MM.1S (cell line): ENCODE measurements around the gene GTF3C5.
A peak's percentile ranks its signal among the peaks of the same experiment; 100 is the strongest.
"Not testable (repeated sequence)": the region's sequence is repeated elsewhere in the genome, so short reads cannot be mapped to it uniquely, and the experiment has no call there.

Experiments
- DNase-seq: peaks from one replicate; pipeline ENCODE4 v3.0.0-alpha.2; 2015
- H2AFZ ChIP-seq: fragments of 300-600 bp; sonication (generic); 2 replicates; pipeline ENCODE4 v1.6.0; 2016; ENCODE audit warnings: antibody characterized with exemption, low read length
- H3F3A ChIP-seq: fragments of 300-600 bp; sonication (generic); 2 replicates; pipeline ENCODE4 v1.6.1; 2016; ENCODE audit warnings: mild to moderate bottlenecking, antibody characterized with exemption, low read length, moderate library complexity, mixed read lengths; ENCODE audit not compliant: insufficient read depth
- H3K27ac ChIP-seq: fragments of 300-600 bp; sonication (generic); 2 replicates; pipeline ENCODE4 v1.5.1; 2016; ENCODE audit warnings: mild to moderate bottlenecking, low read length
- H3K27me3 ChIP-seq: fragments of 300-600 bp; sonication (generic); replicated peaks from 2 replicates; pipeline ENCODE4 v1.6.0; 2016; ENCODE audit warnings: low read length; ENCODE audit not compliant: insufficient read depth
- H3K36me3 ChIP-seq: fragments of 300-600 bp; sonication (generic); replicated peaks from 2 replicates; pipeline ENCODE4 v1.6.1; 2016; ENCODE audit warnings: mild to moderate bottlenecking, low read length, mixed read lengths; ENCODE audit not compliant: insufficient read depth
- H3K4me1 ChIP-seq: fragments of 300-600 bp; sonication (generic); 2 replicates; pipeline ENCODE4 v1.6.1; 2016; ENCODE audit warnings: low read length, mixed read lengths
- H3K4me2 ChIP-seq: fragments of 300-600 bp; sonication (generic); 2 replicates; pipeline ENCODE4 v1.6.0; 2016; ENCODE audit warnings: low read depth, low read length
- H3K4me3 ChIP-seq: fragments of 300-600 bp; sonication (generic); 2 replicates; pipeline ENCODE4 v1.5.1; 2016; ENCODE audit warnings: low read length, mixed read lengths
- H3K79me2 ChIP-seq: fragments of 300-600 bp; sonication (generic); 2 replicates; pipeline ENCODE4 v1.6.1; 2016; ENCODE audit warnings: mixed run types, low read length, mixed read lengths
- H3K9ac ChIP-seq: fragments of 300-600 bp; sonication (generic); 2 replicates; pipeline ENCODE4 v1.6.1; 2016; ENCODE audit warnings: low read length, mixed read lengths
- H3K9me2 ChIP-seq: fragments of 300-600 bp; sonication (generic); replicated peaks from 2 replicates; pipeline ENCODE4 v1.6.1; 2016; ENCODE audit warnings: mild to moderate bottlenecking, low read length, mixed read lengths; ENCODE audit not compliant: insufficient read depth
- H3K9me3 ChIP-seq: fragments of 300-600 bp; sonication (generic); replicated peaks from 2 replicates; pipeline ENCODE4 v1.6.1; 2016; ENCODE audit warnings: mild to moderate bottlenecking, low read length, mixed read lengths; ENCODE audit not compliant: insufficient read depth
- H4K20me1 ChIP-seq: fragments of 300-600 bp; sonication (generic); 2 replicates; pipeline ENCODE4 v1.6.1; 2016; ENCODE audit warnings: mild to moderate bottlenecking, low read length, moderate library complexity, mixed read lengths; ENCODE audit not compliant: insufficient read depth
- CTCF ChIP-seq: fragments of 300-600 bp; sonication (generic); IDR thresholded peaks from 2 replicates; pipeline ENCODE4 v1.5.1; 2016; ENCODE audit warnings: antibody characterized with exemption, low read length, mixed read lengths
- EZH2 ChIP-seq: fragments of 300-600 bp; sonication (generic); optimal IDR thresholded peaks from 2 replicates; pipeline ENCODE3; 2017; ENCODE audit warnings: low read depth, mild to moderate bottlenecking, antibody characterized with exemption, low read length, mixed read lengths
- EZH2phosphoT487 ChIP-seq: fragments of 300-600 bp; sonication (generic); IDR thresholded peaks from 2 replicates; pipeline ENCODE4 v1.6.1; 2018; ENCODE audit warnings: antibody characterized with exemption, low read length

GTF3C5 gene

DNA sequence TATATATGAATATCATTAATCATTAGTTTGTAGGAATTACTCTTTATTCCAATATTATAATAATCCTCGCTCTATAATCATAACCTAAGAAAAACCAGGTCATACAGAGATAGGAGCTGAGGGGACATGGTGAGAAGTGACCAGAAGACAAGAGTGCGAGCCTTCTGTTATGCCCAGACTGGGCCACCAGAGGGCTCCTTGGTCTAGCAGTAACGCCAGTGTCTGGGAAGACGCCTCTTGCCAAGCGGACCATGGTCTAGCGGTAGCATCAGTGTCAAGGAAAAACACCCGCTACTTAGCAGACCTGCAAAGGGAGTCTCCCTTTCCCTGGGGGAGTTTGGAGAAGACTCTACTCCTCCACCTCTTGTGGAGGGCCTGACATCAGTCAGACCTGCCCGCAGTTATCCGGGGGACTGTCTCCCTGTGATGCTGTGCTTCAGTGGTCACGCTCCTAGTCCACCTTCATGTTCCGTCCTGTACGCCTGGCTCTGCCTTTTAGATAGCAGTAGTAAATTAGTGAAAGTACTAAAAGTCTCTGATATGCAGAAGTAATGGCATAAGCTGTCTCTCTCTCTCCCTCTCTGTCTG, 10.2 kb downstream of the GTF3C5 start:
- H3K36me3 ChIP-seq, H2AFZ ChIP-seq, DNase-seq, H3F3A ChIP-seq, H3K4me3 ChIP-seq, H3K27ac ChIP-seq, H3K4me2 ChIP-seq, H3K9ac ChIP-seq, H4K20me1 ChIP-seq, H3K4me1 ChIP-seq, H3K9me3 ChIP-seq, H3K27me3 ChIP-seq, H3K9me2 ChIP-seq: not testable (repeated sequence)
- peaks cover 49% of the 10 kb centered on the region for H3K79me2 ChIP-seq
- peak; percentile 41 for TF ChIP-seq CTCF

GRCh38 chr9:133041958-133042357, 11.2 kb downstream of the GTF3C5 start:
- H3K27ac ChIP-seq: no peak overlapping the region
- DNase-seq: no peak
- no peaks in the 10 kb centered on the region for H3K27me3 ChIP-seq
- H3K4me3 ChIP-seq: no peak overlapping the region
- no peak overlapping the region for H2AFZ ChIP-seq
- no peaks in the 10 kb centered on the region for H3K9me2 ChIP-seq
- peaks cover 6% of the 10 kb centered on the region; the same call in 1 of the 2 replicates for H4K20me1 ChIP-seq
- H3K79me2 ChIP-seq: peaks cover 40% of the 10 kb centered on the region
- no peaks in the 10 kb centered on the region for H3F3A ChIP-seq
- H3K9ac ChIP-seq: no peak overlapping the region
- H3K36me3 ChIP-seq: no peaks in the 10 kb centered on the region; the same call in 1 of the 2 replicates
- TF ChIP-seq CTCF (no peak), EZH2phosphoT487 (no peak), EZH2 (no peak)
- H3K9me3 ChIP-seq: no peaks in the 10 kb centered on the region
- H3K4me2 ChIP-seq: no peak overlapping the region
- H3K4me1 ChIP-seq: no peaks in the 10 kb centered on the region

DNA sequence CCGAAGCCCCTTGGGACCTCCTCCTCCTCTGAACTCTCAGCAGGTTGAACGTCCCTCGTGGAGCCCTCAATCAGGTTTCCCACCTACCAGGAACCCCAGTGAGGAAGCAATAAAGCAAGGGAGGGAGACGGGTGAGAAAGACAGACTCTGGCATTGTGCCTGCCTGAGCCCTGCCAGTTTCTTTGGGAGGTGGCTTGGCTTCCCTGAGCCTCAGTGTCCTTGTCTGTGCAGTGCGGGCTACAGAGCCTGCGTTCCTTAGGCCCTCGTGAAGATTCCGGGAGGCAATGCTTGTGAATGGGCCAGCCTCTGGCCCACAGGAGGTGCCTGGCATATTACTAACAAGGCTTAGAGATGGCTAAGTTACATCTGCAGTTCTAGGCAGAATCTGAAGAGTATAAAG, 11.9 kb downstream of the GTF3C5 start:
- DNase-seq: no peak
- Histone ChIP-seq H3K9me2 (no peaks in the 10 kb centered on the region), H3K36me3 (no peaks in the 10 kb centered on the region; the same call in 1 of the 2 replicates)

More for the DNA sequence above, 11.9 kb downstream of the GTF3C5 start:
- Histone ChIP-seq H3K9me3 (no peaks in the 10 kb centered on the region), H3K9ac (no peak overlapping the region), H3K79me2 (peaks cover 32% of the 10 kb centered on the region), H3K4me2 (no peak overlapping the region), H4K20me1 (peaks cover 6% of the 10 kb centered on the region; the same call in 1 of the 2 replicates), H3K4me3 (no peak overlapping the region), H3K27me3 (no peaks in the 10 kb centered on the region), H2AFZ (no peak overlapping the region), H3K4me1 (no peaks in the 10 kb centered on the region), H3K27ac (no peak overlapping the region), H3F3A (no peaks in the 10 kb centered on the region)
- no peak for TF ChIP-seq EZH2phosphoT487
- no peak for TF ChIP-seq EZH2
- TF ChIP-seq CTCF: no peak
